ENCODE measurements around the gene DPYSL5.

DNA sequence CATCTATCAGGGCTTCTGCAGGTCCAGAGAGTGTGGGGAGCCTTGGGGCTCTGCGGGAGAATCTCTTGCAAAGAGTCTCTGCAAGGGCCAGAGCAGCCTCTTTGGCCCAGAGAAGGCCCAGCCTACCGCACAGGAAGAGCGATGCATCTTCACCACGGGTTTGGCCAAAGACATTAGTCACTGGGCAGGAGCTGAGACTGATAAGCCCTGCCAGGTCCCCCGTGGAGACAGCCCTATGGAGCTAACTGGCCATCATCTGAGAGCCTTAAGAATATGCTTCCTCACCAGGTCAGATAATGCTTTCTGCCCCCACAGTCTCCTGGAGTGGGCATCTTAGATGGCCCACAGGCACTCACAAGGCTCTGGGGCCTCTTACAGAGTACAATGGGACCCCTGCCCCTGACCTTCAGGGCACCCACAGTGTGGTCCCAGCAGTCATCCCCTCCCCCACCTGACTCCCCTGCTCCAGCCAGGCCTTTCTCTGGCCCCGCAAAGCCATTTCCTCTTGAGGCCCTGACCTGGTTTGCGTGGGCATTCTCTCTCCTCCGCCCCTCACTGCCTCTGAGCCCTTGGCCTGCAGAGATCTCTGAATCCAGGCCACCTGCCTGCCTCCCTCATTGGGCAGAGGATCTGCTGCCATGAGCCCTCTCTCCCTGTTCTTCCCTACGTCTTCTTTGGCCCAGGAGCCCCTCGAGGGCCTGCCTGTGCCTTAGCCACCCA lies 90.6 kb downstream of the DPYSL5 start:
- TF ChIP-seq EZH2 (IDR thresholded peaks at IDR 0.05; ENCODE audit: low read depth, low read length, severe bottlenecking) = no peak
- TF ChIP-seq CTCF (IDR thresholded peaks at IDR 0.05; ENCODE audit: control extremely low read depth in 1 of 3, insufficient read depth in 1 of 3, low read depth in 1 of 3, low read length in 3 of 3) = no peak
- TF ChIP-seq CBX5 (IDR thresholded peaks at IDR 0.05; ENCODE audit: low read depth, low read length) = no peak
- no peak for TF ChIP-seq MAX (IDR thresholded peaks at IDR 0.05)
- no peak for TF ChIP-seq SP4 (IDR thresholded peaks at IDR 0.05; ENCODE audit: low read length)
- TF ChIP-seq POLR2AphosphoS5 (IDR thresholded peaks at IDR 0.05; ENCODE audit: low read depth, low read length) = no peak
- no peak for TF ChIP-seq POLR2A (IDR thresholded peaks at IDR 0.05; ENCODE audit: control extremely low read depth in 1 of 2, low read depth in 2 of 2, low read length in 2 of 2)
